GM12875 (cell line): ENCODE data around the gene ITSN2.

Experiments
- H3K4me3 ChIP-seq: one replicate; pipeline ENCODE4 v1.5.1; 2011; ENCODE audit warnings: low read depth, low read length, control low read depth
- TF ChIP-seq, protein P1 (sequence below): IDR thresholded peaks from 2 replicates; pipeline ENCODE4 v1.5.1; 2011; ENCODE audit warnings: low read depth, mild to moderate bottlenecking, control low read depth, inconsistent platforms, low read length, moderate library complexity, borderline replicate concordance; ENCODE audit not compliant: insufficient read depth

The ITSN2 gene

DNA sequence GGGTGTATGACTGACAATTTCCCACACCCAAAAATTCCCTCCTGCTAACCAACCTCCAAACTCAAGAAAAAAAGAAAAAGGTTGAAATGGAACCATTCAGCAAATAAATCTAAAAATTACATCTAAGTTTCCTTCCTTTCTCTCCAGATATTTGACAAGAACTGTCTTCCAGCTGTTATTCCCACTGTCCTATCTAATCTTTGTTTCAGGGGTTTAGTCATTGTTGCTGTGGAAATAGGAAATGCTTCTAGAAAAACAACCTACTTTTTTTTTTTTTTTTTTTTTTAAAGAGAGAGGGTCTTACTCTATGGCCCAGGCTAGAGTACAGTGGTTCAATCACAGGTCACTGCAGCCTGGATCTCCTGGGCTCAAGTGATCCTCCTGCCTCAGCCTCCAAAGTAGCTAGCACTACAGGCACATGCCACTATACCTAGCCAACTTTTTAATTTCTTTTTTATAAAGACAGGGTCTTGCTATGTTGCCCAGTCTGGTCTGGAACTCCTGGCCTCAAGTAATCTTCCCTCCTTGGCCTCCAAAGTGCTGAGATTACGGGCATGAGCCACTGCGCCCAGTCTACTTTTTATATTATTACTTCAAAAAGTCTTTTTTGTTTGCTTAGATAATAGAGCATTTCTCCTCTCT, 88.1 kb downstream of the ITSN2 start:
- TF ChIP-seq, protein P1, sequence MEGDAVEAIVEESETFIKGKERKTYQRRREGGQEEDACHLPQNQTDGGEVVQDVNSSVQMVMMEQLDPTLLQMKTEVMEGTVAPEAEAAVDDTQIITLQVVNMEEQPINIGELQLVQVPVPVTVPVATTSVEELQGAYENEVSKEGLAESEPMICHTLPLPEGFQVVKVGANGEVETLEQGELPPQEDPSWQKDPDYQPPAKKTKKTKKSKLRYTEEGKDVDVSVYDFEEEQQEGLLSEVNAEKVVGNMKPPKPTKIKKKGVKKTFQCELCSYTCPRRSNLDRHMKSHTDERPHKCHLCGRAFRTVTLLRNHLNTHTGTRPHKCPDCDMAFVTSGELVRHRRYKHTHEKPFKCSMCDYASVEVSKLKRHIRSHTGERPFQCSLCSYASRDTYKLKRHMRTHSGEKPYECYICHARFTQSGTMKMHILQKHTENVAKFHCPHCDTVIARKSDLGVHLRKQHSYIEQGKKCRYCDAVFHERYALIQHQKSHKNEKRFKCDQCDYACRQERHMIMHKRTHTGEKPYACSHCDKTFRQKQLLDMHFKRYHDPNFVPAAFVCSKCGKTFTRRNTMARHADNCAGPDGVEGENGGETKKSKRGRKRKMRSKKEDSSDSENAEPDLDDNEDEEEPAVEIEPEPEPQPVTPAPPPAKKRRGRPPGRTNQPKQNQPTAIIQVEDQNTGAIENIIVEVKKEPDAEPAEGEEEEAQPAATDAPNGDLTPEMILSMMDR: no peak
- no peak overlapping the region for H3K4me3 ChIP-seq

DNA sequence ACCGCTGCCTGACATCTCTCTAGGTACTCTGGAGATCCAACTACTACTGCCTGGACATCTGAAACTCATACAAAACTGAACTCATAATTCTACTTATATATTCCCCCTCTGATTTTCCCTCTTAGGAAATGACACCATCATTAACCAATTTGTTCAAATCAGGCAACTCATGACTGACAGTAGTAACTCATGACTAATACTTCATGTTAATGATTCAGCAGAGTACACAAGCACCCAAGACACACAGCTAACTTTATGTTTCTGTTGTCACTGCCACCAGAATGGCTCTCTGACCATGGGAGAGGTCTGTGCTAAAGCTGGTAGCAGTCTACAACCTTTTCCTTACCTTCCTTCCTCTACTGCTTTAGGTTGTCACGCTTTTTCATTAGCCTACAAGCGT, 91.1 kb downstream of the ITSN2 start:
- TF ChIP-seq, protein P1: no peak
- no peak overlapping the region for H3K4me3 ChIP-seq

DNA sequence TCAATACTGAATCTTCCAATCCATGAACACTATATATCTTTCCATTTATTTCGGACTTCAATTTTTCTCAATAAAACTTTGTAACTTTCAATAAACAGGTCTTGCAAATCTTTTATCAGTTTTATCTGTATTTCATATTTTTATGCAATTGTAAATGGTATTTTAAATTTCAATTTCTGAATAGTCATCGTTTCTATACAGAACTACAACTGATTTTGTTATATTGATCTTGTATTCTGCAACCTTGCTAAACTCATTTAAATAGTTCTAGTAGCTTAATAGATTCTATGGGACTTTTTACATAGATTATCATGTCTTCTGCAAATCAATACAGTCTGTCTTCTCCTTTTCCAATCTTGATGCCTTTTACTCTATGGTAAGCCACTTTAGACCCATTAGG, 95.1 kb downstream of the ITSN2 start:
- no peak overlapping the region for H3K4me3 ChIP-seq
- TF ChIP-seq, protein P1: no peak

DNA sequence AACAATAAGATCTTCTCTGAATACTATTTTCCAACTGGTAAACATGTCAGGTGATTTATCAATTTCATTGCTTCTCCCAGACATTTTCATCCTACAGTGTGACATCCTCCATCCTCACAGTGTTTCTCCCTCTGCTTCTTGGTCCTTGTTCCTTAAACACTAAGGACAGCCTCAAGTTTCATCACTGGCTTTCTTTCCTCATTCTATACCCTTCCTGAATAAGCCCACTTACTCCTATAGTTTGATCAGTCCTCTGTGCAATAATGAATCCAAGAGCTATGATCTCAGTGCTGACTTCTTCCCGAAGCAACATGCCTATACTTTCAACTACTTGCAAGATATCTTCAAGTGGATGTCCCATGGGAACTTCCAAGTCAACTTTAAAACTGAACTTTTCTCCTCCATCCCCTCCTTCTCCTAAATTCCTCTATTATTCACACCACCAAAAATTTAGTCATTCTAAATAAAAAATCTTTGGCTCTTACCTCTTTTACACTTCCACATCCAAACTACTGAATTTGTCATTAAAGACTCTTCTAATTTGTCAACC, 97.8 kb downstream of the ITSN2 start:
- H3K4me3 ChIP-seq: no peak overlapping the region
- TF ChIP-seq, protein P1: no peak

DNA sequence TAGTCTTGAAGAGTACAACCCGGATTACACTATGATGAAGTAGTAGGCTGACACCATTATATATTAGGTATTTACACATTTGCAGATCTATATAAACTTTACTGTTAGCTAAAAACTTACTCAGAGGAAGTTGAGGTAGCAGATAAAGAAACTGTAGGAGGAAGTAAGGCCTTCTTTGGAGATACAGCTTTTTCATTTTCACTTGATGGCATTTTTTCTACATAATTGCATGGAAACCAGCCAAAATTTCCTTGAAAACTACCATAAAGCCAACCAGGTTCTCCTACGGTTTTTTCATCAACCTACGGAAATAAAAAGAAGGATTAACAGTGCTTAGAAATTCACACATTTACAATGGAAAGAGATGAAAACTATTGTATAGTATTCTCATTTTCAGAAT, 98.9 kb downstream of the ITSN2 start:
- no peak overlapping the region for H3K4me3 ChIP-seq
- TF ChIP-seq, protein P1: no peak

DNA sequence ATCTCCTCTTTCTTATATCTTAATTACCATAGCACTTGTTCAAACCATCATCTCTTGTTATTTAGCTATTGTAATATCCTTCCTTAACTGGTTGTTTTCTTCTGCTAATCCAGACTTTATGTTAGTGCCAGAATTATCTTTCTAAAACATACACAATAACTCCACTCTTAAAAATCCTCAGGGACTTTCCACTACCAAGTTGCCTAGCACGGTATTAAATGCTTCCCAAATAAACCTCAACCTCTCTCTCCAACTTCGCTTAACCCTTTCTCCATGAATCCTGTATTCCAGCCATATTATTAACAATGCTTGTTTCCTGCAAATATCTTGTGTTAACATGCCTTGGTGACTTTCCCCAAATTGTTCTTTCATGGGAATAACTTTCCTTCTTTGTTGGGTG, 101.0 kb downstream of the ITSN2 start:
- TF ChIP-seq, protein P1: no peak
- no peak overlapping the region for H3K4me3 ChIP-seq

DNA sequence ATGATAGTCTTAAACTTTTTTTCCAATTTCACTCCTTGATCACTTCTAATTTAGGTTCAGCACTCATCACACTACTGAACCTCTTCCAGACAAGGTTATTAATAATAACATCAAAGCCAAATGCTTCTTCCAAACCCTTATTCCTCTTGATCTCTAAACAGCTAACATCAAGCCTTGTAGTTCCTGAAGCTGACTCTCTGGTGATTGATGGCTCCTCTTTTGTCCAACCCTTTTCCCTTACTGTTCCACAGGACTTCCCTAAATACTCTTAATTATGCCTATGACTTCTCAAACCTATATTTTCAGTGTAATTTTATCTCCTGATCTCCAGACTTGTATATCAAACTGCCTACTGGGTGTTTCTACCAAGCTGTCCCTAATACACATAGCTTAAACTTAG, 101.6 kb downstream of the ITSN2 start:
- H3K4me3 ChIP-seq: no peak overlapping the region
- TF ChIP-seq, protein P1: no peak
